SK-N-SH (cell line): ENCODE results near the gene POLQ.

ENCODE experiments used
- CHD2 ChIP-seq: fragments of 150-350 bp; IDR thresholded peaks from 2 replicates; pipeline ENCODE4 v1.6.1; 2018; ENCODE audit warnings: low read length; ENCODE audit not compliant: partially characterized antibody
- EP300 ChIP-seq, 2 experiments: IDR thresholded peaks; 2 replicates each; pipeline versions ENCODE4 v1.4.0 to v1.6.1; 2012; ENCODE audit warnings: borderline replicate concordance in 1 of 2, low read depth in 1 of 2, low read length in 1 of 2
- EZH2phosphoT487 ChIP-seq: fragments of 200-600 bp; sonication (generic); IDR thresholded peaks from 2 replicates; pipeline ENCODE4 v1.6.1; 2017; ENCODE audit warnings: low read depth, mixed run types, mild to moderate bottlenecking, antibody characterized with exemption, moderate library complexity, borderline replicate concordance
- MXI1 ChIP-seq: IDR thresholded peaks from 2 replicates; pipeline ENCODE4 v1.6.1; 2012; ENCODE audit warnings: mild to moderate bottlenecking, low read depth, low read length, improper control_type of control experiment
- POLR2AphosphoS5 ChIP-seq: IDR thresholded peaks from 2 replicates; pipeline ENCODE4 v1.6.1; 2012; ENCODE audit warnings: low read depth, low read length
- RXRA ChIP-seq: IDR thresholded peaks from 2 replicates; pipeline ENCODE4 v1.4.0; 2012; ENCODE audit warnings: low read depth, mild to moderate bottlenecking, borderline replicate concordance
- TAF1 ChIP-seq: IDR thresholded peaks from 2 replicates; pipeline ENCODE4 v1.6.1; 2012; ENCODE audit warnings: low read depth, mild to moderate bottlenecking, low read length, moderate library complexity, borderline replicate concordance
- TEAD4 ChIP-seq: IDR thresholded peaks from 2 replicates; pipeline ENCODE4 v1.4.0; 2012; ENCODE audit warnings: mild to moderate bottlenecking, borderline replicate concordance; ENCODE audit not compliant: insufficient read depth
- TF ChIP-seq, protein P1 (sequence below): fragments of 200-600 bp; sonication (generic); IDR thresholded peaks from 2 replicates; pipeline ENCODE4 v1.6.1; 2017; ENCODE audit warnings: antibody characterized with exemption, mild to moderate bottlenecking, moderate library complexity
- TF ChIP-seq, protein P2 (sequence below): IDR thresholded peaks from 2 replicates; pipeline ENCODE4 v1.4.0; 2012; ENCODE audit warnings: low read depth, borderline replicate concordance
- TF ChIP-seq, protein P3 (sequence below): fragments of 150-350 bp; IDR thresholded peaks from 2 replicates; pipeline ENCODE4 v1.6.1; 2017; ENCODE audit warnings: antibody characterized with exemption, low read length, low read depth, borderline replicate concordance
- TF ChIP-seq, protein P4 (sequence below): IDR thresholded peaks from 2 replicates; pipeline ENCODE4 v1.4.0; 2012; ENCODE audit warnings: low read depth, borderline replicate concordance

DNA sequence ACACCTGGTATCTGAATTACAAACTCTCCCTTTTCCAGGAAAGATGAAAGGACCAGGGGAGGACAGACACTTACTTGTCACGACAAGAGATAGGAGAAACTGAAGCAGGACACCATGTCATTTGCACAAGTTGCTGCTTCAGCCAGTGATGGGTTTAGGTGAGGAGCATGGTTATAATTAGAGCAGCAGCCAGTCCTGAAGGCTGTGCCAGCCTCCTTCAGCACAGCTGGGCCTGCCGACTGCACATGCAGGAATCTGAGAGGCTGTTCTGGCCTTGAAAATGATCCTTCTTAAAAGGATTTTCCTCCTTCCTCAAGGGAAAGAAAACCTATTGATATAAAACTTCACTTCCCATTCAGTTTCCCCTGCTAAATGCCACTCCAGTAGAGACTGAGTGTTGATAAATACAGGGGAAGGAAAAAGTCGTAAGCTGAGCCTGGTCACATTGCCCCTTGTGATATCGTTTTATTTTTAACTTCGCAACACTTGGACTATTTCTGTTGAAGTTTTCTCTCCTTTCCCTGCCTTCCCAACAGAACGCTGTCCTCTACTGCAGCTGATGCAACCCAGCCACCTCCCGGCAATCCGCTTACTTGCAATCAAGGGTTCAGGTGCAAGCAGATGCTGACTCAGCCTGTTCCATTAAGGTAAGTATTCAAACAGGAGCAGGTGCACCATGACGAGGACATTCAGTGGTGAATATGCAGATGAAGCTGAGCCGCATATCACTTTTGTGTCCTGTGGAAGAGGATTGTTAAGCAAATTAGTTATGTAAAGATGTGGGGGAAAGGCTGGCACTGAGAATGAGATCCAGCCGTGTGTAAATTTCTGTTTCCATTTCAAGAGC, 47.3 kb upstream of the POLQ start, which contains the start of gene FBXO40:
- no peak for TF ChIP-seq CHD2
- TF ChIP-seq, protein P1, sequence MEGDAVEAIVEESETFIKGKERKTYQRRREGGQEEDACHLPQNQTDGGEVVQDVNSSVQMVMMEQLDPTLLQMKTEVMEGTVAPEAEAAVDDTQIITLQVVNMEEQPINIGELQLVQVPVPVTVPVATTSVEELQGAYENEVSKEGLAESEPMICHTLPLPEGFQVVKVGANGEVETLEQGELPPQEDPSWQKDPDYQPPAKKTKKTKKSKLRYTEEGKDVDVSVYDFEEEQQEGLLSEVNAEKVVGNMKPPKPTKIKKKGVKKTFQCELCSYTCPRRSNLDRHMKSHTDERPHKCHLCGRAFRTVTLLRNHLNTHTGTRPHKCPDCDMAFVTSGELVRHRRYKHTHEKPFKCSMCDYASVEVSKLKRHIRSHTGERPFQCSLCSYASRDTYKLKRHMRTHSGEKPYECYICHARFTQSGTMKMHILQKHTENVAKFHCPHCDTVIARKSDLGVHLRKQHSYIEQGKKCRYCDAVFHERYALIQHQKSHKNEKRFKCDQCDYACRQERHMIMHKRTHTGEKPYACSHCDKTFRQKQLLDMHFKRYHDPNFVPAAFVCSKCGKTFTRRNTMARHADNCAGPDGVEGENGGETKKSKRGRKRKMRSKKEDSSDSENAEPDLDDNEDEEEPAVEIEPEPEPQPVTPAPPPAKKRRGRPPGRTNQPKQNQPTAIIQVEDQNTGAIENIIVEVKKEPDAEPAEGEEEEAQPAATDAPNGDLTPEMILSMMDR = no peak
- no peak for TF ChIP-seq POLR2AphosphoS5
- no peak for TF ChIP-seq EP300 (IDR thresholded peaks at IDR 0.05; ENCODE audit: borderline replicate concordance in 1 of 2, low read depth in 1 of 2, low read length in 1 of 2)
- TF ChIP-seq, protein P2, sequence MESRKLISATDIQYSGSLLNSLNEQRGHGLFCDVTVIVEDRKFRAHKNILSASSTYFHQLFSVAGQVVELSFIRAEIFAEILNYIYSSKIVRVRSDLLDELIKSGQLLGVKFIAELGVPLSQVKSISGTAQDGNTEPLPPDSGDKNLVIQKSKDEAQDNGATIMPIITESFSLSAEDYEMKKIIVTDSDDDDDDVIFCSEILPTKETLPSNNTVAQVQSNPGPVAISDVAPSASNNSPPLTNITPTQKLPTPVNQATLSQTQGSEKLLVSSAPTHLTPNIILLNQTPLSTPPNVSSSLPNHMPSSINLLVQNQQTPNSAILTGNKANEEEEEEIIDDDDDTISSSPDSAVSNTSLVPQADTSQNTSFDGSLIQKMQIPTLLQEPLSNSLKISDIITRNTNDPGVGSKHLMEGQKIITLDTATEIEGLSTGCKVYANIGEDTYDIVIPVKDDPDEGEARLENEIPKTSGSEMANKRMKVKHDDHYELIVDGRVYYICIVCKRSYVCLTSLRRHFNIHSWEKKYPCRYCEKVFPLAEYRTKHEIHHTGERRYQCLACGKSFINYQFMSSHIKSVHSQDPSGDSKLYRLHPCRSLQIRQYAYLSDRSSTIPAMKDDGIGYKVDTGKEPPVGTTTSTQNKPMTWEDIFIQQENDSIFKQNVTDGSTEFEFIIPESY = no peak
- no peak for TF ChIP-seq EZH2phosphoT487
- TF ChIP-seq MXI1 = no peak
- TF ChIP-seq TAF1 = no peak
- no peak for TF ChIP-seq TEAD4
- TF ChIP-seq, protein P3, sequence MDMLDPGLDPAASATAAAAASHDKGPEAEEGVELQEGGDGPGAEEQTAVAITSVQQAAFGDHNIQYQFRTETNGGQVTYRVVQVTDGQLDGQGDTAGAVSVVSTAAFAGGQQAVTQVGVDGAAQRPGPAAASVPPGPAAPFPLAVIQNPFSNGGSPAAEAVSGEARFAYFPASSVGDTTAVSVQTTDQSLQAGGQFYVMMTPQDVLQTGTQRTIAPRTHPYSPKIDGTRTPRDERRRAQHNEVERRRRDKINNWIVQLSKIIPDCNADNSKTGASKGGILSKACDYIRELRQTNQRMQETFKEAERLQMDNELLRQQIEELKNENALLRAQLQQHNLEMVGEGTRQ = no peak
- no peak for TF ChIP-seq RXRA
- TF ChIP-seq, protein P4, sequence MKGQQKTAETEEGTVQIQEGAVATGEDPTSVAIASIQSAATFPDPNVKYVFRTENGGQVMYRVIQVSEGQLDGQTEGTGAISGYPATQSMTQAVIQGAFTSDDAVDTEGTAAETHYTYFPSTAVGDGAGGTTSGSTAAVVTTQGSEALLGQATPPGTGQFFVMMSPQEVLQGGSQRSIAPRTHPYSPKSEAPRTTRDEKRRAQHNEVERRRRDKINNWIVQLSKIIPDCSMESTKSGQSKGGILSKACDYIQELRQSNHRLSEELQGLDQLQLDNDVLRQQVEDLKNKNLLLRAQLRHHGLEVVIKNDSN = no peak
